Testis (tissue), 2 donors: ENCODE results near the gene NAB2.

ENCODE experiments used
- CTCF ChIP-seq, 3 experiments: fragments of 450-650 bp in 2 of 3; fragments of 200-600 bp in 1 of 3; sonication (generic) in 1 of 3; IDR thresholded peaks; one replicate each; pipeline ENCODE4 v1.5.1; 2016 to 2019; ENCODE audit warnings: antibody characterized with exemption in 3 of 3, mild to moderate bottlenecking in 2 of 3, moderate library complexity in 1 of 3
- POLR2A ChIP-seq: fragments of 450-650 bp; IDR thresholded peaks from one replicate; pipeline ENCODE4 v1.6.1; 2017; ENCODE audit warnings: antibody characterized with exemption, mild to moderate bottlenecking, moderate library complexity

DNA sequence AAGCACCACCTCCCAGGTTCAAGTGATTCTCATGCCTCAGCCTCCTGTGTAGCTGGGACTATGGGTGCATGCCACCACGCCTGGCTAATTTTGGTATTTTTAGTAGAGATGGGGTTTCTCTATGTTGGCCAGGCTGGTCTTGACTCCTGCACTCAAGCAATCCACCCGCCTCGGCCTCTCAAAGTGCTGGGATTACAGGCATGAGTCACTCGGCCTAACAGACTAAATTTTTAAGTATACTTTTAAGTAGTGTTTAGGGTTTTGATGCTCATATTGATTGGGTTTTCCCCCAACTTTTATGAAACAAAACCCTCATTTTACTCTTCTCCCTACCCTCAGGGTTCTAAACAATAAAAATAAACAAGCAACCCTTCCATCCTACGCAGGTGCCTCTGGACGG is 44.4 kb upstream of the NAB2 start:
- TF ChIP-seq CTCF (IDR thresholded peaks at IDR 0.05) (no peak), POLR2A (no peak)
